Liver (tissue), 3 donors: ENCODE measurements around the gene DSCAML1.

Experiments
- ATF3 ChIP-seq: IDR thresholded peaks from 2 replicates; pipeline ENCODE4 v1.6.1; 2016; ENCODE audit warnings: antibody characterized with exemption
- EGR1 ChIP-seq, 2 donors: IDR thresholded peaks; 2 replicates each; pipeline ENCODE4 v1.6.1; 2016 to 2018; ENCODE audit warnings: antibody characterized with exemption in 2 of 2, low read depth in 2 of 2
- GABPA ChIP-seq, 2 donors: IDR thresholded peaks in 1 of 2; conservative IDR thresholded peaks in 1 of 2; 2 replicates each; pipeline ENCODE4 v1.6.1; 2016; ENCODE audit warnings: antibody characterized with exemption in 2 of 2, mild to moderate bottlenecking in 1 of 2, moderate library complexity in 1 of 2
- JUND ChIP-seq, 2 donors: IDR thresholded peaks; 2 replicates each; pipeline ENCODE4 v1.6.1; 2016; ENCODE audit warnings: antibody characterized with exemption in 2 of 2
- RAD21 ChIP-seq, 2 donors: IDR thresholded peaks; 2 replicates each; pipeline ENCODE4 v1.6.1; 2016; ENCODE audit warnings: antibody characterized with exemption in 2 of 2, mild to moderate bottlenecking in 2 of 2
- RXRA ChIP-seq, 2 donors: IDR thresholded peaks; 2 replicates each; pipeline ENCODE4 v1.6.1; 2017 to 2018; ENCODE audit warnings: antibody characterized with exemption in 2 of 2, mild to moderate bottlenecking in 1 of 2
- YY1 ChIP-seq: IDR thresholded peaks from 2 replicates; pipeline ENCODE4 v1.6.1; 2016; ENCODE audit warnings: antibody characterized with exemption, mild to moderate bottlenecking
- TF ChIP-seq, protein P1 (sequence below): fragments of 150-350 bp; IDR thresholded peaks from 2 replicates; pipeline ENCODE4 v1.5.1; 2017; ENCODE audit warnings: improper control_type of control experiment, low read depth, low read length; ENCODE audit not compliant: missing input control
- TF ChIP-seq, protein P2 (sequence below): IDR thresholded peaks from 2 replicates; pipeline ENCODE4 v1.6.1; 2016; ENCODE audit warnings: antibody characterized with exemption, mild to moderate bottlenecking
- donor health status: healthy.
- donor health status: healthy.

DNA sequence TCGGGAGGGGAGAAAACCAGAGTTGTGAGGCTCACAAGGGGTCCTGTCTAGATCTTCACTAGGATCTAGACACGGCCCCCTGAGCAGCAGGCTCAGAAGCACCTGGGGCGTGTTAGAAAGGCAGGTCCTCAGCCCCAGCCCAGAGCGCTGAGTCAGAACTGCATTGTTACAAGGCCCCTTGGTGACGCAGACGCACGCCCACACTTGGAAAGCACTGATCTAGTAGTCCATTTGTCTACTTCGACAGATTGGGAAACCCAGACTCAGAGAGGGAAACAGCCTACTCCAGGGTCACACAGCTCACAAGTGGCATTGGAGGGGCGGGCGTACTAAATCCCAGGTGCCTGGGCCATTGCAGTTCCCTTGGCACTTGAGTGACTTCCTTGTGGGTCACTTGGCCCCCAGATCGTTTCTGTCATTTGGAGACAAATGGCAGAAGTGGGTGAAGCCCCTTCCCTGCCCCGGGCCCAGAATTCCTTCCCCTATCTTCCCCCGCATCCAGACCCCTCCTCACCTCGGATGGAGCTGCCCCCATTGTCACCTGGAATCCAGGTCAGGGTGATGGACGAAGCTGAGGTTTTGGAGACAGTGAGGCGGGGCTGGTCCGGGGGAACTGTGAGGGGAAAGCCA is 358.5 kb downstream of the DSCAML1 start:
- TF ChIP-seq, protein P1, sequence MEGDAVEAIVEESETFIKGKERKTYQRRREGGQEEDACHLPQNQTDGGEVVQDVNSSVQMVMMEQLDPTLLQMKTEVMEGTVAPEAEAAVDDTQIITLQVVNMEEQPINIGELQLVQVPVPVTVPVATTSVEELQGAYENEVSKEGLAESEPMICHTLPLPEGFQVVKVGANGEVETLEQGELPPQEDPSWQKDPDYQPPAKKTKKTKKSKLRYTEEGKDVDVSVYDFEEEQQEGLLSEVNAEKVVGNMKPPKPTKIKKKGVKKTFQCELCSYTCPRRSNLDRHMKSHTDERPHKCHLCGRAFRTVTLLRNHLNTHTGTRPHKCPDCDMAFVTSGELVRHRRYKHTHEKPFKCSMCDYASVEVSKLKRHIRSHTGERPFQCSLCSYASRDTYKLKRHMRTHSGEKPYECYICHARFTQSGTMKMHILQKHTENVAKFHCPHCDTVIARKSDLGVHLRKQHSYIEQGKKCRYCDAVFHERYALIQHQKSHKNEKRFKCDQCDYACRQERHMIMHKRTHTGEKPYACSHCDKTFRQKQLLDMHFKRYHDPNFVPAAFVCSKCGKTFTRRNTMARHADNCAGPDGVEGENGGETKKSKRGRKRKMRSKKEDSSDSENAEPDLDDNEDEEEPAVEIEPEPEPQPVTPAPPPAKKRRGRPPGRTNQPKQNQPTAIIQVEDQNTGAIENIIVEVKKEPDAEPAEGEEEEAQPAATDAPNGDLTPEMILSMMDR = no peak
- no peak for TF ChIP-seq EGR1 (IDR thresholded peaks at IDR 0.05; ENCODE audit: low read depth in 2 of 2)
- TF ChIP-seq GABPA (IDR thresholded peaks at IDR 0.05 in 1 of 2, conservative IDR thresholded peaks at IDR 0.05 in 1 of 2) = no peak
- TF ChIP-seq JUND (IDR thresholded peaks at IDR 0.05) = no peak
- no peak for TF ChIP-seq RAD21 (IDR thresholded peaks at IDR 0.05)
- TF ChIP-seq, protein P2, sequence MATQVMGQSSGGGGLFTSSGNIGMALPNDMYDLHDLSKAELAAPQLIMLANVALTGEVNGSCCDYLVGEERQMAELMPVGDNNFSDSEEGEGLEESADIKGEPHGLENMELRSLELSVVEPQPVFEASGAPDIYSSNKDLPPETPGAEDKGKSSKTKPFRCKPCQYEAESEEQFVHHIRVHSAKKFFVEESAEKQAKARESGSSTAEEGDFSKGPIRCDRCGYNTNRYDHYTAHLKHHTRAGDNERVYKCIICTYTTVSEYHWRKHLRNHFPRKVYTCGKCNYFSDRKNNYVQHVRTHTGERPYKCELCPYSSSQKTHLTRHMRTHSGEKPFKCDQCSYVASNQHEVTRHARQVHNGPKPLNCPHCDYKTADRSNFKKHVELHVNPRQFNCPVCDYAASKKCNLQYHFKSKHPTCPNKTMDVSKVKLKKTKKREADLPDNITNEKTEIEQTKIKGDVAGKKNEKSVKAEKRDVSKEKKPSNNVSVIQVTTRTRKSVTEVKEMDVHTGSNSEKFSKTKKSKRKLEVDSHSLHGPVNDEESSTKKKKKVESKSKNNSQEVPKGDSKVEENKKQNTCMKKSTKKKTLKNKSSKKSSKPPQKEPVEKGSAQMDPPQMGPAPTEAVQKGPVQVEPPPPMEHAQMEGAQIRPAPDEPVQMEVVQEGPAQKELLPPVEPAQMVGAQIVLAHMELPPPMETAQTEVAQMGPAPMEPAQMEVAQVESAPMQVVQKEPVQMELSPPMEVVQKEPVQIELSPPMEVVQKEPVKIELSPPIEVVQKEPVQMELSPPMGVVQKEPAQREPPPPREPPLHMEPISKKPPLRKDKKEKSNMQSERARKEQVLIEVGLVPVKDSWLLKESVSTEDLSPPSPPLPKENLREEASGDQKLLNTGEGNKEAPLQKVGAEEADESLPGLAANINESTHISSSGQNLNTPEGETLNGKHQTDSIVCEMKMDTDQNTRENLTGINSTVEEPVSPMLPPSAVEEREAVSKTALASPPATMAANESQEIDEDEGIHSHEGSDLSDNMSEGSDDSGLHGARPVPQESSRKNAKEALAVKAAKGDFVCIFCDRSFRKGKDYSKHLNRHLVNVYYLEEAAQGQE = no peak
- no peak for TF ChIP-seq RXRA (IDR thresholded peaks at IDR 0.05)
- TF ChIP-seq ATF3 = no peak
- no peak for TF ChIP-seq YY1
